HG03575 (cell line): ENCODE data around the gene MED15.
A peak's percentile ranks its signal among the peaks of the same experiment; 100 is the strongest.
"Not testable (repeated sequence)": the region's sequence is repeated elsewhere in the genome, so short reads cannot be mapped to it uniquely, and the experiment has no call there.

Experiments used
- ATAC-seq: cut with Tn5 transposase; IDR thresholded peaks from one replicate; pipeline ENCODE4 v1.9.1; 2021; ENCODE audit not compliant: unreplicated experiment, insufficient number of reproducible peaks, low FRiP score; ENCODE audit errors: extremely low read depth

Gene MED15, protein sequence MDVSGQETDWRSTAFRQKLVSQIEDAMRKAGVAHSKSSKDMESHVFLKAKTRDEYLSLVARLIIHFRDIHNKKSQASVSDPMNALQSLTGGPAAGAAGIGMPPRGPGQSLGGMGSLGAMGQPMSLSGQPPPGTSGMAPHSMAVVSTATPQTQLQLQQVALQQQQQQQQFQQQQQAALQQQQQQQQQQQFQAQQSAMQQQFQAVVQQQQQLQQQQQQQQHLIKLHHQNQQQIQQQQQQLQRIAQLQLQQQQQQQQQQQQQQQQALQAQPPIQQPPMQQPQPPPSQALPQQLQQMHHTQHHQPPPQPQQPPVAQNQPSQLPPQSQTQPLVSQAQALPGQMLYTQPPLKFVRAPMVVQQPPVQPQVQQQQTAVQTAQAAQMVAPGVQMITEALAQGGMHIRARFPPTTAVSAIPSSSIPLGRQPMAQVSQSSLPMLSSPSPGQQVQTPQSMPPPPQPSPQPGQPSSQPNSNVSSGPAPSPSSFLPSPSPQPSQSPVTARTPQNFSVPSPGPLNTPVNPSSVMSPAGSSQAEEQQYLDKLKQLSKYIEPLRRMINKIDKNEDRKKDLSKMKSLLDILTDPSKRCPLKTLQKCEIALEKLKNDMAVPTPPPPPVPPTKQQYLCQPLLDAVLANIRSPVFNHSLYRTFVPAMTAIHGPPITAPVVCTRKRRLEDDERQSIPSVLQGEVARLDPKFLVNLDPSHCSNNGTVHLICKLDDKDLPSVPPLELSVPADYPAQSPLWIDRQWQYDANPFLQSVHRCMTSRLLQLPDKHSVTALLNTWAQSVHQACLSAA

GRCh38 chr22:20507253-20508066, at the start of gene MED15:
Gene MED15 (plus strand): TSS chr22:20507610. CDS start chr22:20507679, 69 bp downstream.
- peak; percentile 48 for ATAC-seq

- no peak for ATAC-seq
These were observed 48.8 kb upstream of the MED15 start for GRCh38 chr22:20458530-20459151.

DNA sequence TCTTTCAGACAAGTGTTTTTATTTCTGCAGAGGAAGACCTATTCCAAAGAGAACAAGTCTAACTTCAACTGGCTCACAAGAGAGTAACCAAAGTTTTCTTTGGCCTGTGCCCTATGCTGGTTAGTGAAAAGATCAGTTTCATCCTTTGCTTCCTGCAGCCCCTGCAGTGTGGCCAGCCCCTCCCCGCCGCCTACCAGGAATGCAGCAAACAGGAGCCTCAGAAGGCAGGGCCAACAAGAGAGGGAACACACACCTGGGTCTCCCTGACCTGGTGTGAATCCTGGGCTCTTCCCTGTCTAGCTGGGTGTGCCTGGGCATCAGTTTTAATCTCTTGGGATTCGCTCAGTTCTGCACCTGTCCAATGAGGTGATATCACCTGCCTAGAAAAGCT, 48.3 kb upstream of the MED15 start:
- ATAC-seq: no peak

DNA sequence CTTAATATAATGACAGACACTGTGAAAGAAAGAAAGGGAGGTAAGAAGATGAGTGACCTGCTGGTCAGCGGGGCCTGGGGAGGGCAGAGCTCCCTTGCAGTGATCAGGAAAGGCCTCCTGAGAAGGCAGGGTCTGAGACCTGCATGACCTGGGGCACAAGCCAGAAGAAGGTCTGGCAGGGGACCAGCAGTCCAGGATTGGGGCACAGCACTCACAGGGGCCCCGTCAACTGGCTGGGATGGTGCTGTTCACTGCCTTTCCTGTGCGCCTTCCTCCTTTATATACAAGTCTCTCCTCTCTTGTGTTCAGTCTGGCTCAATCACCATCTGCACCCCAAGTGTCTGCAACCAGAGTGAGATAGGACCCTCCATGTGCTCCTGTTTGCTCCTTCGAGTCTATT, 47.5 kb upstream of the MED15 start:
- ATAC-seq: no peak

DNA sequence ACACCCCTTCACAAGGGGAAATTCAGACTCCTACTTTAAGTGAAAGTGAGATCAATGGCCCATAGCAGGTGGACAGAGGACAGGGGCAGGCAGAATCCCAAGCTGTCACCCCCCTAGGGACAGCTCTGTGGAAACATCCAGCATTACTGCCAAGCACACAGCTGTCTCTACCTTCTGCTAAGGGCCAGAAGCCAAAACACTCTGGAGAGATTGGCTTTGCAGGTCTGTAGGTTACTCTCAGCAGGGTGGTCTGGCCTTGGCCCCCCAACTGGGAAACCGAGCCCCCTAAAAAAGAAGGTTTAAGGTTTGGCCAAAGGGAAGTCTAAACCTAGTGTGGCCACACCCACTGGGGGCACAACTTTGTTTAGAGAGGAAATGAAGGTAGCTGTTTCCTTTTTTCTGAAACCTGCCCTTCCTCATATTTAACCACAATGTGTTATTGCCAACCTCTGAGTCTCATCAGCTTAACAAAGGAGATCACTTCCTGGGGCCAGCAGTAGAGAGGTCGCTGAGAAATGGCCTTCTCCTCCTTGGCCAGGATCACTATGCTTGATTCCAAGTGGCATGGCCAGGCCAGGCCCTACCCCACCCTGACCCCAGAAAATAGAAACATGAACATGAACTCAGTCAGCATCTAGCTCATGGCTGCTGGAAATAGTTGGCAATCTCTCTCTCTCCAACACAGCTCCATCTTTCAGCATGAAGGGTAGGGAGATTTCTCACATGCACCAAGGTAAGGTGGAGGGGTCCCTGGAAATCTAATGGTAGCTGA, 43.9 kb upstream of the MED15 start:
- ATAC-seq: no peak

GRCh38 chr22:20464096-20464614, 43.3 kb upstream of the MED15 start:
- ATAC-seq: no peak

DNA sequence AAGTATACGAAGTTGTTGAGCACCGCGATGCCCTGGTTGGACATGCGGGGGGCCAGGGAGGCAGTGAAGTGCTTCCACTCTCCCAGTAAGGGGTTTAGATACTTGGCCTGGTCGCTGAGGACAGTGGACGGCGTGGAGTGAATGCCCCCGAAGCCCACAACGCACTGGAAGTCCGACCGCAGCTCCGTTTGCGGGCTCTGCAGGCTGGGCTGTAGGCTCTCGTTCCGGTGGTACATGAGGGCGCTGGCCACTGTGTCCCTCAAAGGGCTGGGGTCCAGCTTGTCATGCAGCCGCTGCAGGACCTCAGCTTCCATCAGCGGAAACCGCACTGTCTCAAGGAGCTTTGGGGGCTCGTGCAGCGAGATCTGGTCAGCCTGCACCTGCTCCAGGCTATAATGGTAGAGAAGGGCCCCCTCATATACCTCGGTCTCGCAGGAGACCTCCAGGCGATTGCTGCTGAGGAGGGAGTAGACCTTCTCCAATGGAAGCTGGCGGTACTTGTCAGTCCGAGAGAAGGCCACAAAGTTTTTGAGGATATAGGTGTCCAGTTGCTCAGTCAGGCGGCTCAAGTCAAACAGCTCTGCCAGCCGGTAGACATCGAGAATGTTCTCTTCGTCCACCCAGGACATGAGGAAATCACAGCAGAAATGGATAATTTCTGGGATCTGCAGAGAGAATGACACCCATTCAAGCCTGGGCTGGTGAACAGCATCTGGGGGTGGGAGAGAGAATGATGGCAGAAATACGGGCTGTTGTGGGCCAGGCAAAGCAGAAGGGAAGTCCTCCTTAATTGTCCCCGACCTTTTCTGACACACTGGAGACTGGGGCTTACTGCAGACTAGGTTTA, 42.3 kb upstream of the MED15 start:
- no peak for ATAC-seq

- no peak for ATAC-seq
These were observed 41.7 kb upstream of the MED15 start for GRCh38 chr22:20465759-20466077.

- ATAC-seq: no peak
These were observed 40.6 kb upstream of the MED15 start for GRCh38 chr22:20466659-20467379.

- no peak for ATAC-seq
These were observed 38.1 kb upstream of the MED15 start for GRCh38 chr22:20469110-20469868.

DNA sequence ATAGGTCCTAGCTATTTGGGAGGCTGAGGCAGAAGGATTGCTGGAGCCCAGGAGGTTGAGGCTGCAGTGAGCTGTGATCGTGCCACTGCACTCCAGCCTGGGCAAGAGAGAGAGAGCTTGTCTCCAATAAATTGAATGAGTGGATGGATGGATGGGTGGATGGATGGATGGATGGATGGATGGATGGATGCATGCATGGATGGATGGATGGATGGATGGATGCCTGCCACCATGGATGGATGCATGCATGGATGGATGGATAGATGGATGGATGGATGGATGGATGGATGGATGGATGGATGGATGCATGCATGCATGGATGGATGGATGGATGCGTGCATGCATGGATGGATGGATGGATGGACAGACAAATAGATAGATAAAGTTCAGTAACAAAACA, 36.9 kb upstream of the MED15 start:
- ATAC-seq: not testable (repeated sequence)

GRCh38 chr22:20471126-20471833, 36.1 kb upstream of the MED15 start:
- no peak for ATAC-seq

GRCh38 chr22:20472629-20473442, 34.6 kb upstream of the MED15 start:
- ATAC-seq: no peak

DNA sequence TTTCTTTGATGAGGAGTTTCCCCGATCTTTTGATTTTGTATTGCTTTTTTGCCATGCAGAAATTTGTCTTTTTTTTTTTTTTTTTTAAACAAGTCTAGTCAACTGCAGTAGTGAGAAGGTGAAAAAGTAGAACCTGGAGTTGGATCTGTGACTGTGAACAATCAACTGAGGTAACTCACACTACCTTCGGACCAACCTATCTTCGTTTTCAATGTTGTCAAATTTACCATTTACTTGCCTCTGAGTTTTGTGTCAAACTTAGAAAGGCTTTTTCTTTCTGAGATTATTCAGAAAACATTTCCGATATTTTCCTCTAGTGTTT, 32.3 kb upstream of the MED15 start:
- no peak for ATAC-seq

GRCh38 chr22:20475569-20475968, 31.8 kb upstream of the MED15 start:
- not testable (repeated sequence) for ATAC-seq
